Activated naive CD8-positive, alpha-beta T cell treated with anti-CD3 and anti-CD28 coated beads, Interleukin-2, amount 50 U/mL, for 24 hours (primary cell): ENCODE data around the gene NOP16.

Experiments
- ATAC-seq: fragments of 150-1000 bp; cut with Tn5 transposase; one replicate; pipeline ENCODE4 v1.10.0; 2021
- DNase-seq: peaks from one replicate; pipeline ENCODE4 v3.0.0; 2021
- H3K27ac Mint-ChIP-seq: one replicate; pipeline ENCODE4 v1.8.0; 2021; ENCODE audit warnings: mild to moderate bottlenecking, mixed read lengths
- H3K27me3 Mint-ChIP-seq: one replicate; pipeline ENCODE4 v1.8.0; 2021; ENCODE audit warnings: mixed read lengths
- H3K36me3 Mint-ChIP-seq: one replicate; pipeline ENCODE4 v1.8.0; 2021; ENCODE audit warnings: low read depth, mixed read lengths
- H3K4me1 Mint-ChIP-seq: one replicate; pipeline ENCODE4 v1.8.0; 2021; ENCODE audit warnings: mixed read lengths
- H3K4me3 Mint-ChIP-seq: one replicate; pipeline ENCODE4 v1.8.0; 2021; ENCODE audit warnings: mild to moderate bottlenecking, moderate library complexity, mixed read lengths
- H3K9me3 Mint-ChIP-seq: one replicate; pipeline ENCODE4 v1.8.0; 2021; ENCODE audit warnings: mixed read lengths

The NOP16 gene

GRCh38 chr5:176339304-176339703 lies 49.1 kb downstream of the NOP16 start:
- ATAC-seq (no peak), DNase-seq (no peak)
- Mint-ChIP-seq H3K36me3 (peaks cover 18% of the 10 kb centered on the region), H3K4me3 (no peak overlapping the region), H3K27ac (no peak overlapping the region), H3K27me3 (no peaks in the 10 kb centered on the region), H3K4me1 (no peaks in the 10 kb centered on the region), H3K9me3 (no peaks in the 10 kb centered on the region)

GRCh38 chr5:176337913-176338312 lies 50.5 kb downstream of the NOP16 start:
- Mint-ChIP-seq H3K4me1 (no peaks in the 10 kb centered on the region), H3K9me3 (peaks cover 8% of the 10 kb centered on the region), H3K27me3 (no peaks in the 10 kb centered on the region), H3K27ac (no peak overlapping the region), H3K36me3 (peaks cover 21% of the 10 kb centered on the region), H3K4me3 (no peak overlapping the region)
- ATAC-seq: no peak
- no peak for DNase-seq

- Mint-ChIP-seq H3K27me3 (no peaks in the 10 kb centered on the region), H3K4me3 (no peak overlapping the region), H3K27ac (no peak overlapping the region), H3K4me1 (no peaks in the 10 kb centered on the region), H3K9me3 (peaks cover 8% of the 10 kb centered on the region), H3K36me3 (peaks cover 29% of the 10 kb centered on the region)
- ATAC-seq: no peak
- no peak for DNase-seq
Observed at GRCh38 chr5:176334031-176334770, 54.2 kb downstream of the NOP16 start.
